ENCODE results near the gene SCNN1G. TPM values are rescaled to one million over a fixed set of nuclear protein-coding genes. Genes with fewer than 3 reads are reported as not detected.
A peak's percentile ranks its signal among the peaks of the same experiment; 100 is the strongest.

The SCNN1G gene
- total and polyA plus RNA-seq, 9 of the 15 experiments (the other 6 are each of a cell fraction or from before 2014, with no cell fraction given) = not detected

DNA sequence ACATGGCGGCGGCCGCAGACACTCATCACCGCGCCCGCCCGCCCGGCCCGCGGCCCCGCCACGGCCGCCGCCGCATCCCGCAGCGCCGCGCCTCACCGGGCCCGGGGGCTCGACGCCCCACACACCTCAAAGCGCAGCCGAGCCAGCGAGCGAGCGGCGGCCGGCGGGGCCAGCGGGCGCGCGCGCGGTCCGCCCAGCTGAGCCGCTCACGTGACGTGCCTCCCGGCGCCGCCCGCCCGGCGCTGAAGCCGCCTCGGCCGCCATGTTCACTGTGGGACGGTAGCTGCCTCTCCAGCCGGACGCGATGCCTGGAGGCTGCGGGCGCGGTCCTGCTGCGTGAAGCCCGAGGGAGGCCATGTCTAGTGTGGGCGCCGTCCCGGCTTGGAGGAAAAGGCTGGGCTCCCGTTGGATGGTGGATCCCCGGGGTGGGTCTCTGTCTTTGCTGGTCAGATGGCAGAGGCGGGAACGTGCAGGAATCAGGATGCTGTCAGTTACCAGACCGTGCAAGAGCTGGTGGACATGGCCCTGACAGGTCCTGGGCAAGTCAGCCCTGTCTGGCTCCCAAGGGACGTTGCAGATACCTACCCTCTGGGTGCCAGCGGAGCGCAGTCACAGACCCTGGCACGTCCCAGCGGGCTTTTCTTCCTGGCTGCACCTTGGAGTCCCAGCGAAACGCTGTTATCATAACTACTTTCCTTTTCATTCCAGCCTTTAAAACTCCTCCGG is 33.1 kb upstream of the SCNN1G start, which contains the start of gene USP31 (continued):
- peak; percentile 71; the same call in 1 of the 2 replicates for TF ChIP-seq NR2C2 (CRISPR knock-in tag; IDR thresholded peaks at IDR 0.05)
- TF ChIP-seq NR2C2 (tag; IDR thresholded peaks at IDR 0.05) = peak; percentile 83
- no peak for TF ChIP-seq COPS2 (conservative IDR thresholded peaks at IDR 0.05)
- no peak for TF ChIP-seq SIN3B (IDR thresholded peaks at IDR 0.05; ENCODE audit: low read depth)
- TF ChIP-seq LEF1 (IDR thresholded peaks at IDR 0.05) = no peak
- TF ChIP-seq, protein P1, sequence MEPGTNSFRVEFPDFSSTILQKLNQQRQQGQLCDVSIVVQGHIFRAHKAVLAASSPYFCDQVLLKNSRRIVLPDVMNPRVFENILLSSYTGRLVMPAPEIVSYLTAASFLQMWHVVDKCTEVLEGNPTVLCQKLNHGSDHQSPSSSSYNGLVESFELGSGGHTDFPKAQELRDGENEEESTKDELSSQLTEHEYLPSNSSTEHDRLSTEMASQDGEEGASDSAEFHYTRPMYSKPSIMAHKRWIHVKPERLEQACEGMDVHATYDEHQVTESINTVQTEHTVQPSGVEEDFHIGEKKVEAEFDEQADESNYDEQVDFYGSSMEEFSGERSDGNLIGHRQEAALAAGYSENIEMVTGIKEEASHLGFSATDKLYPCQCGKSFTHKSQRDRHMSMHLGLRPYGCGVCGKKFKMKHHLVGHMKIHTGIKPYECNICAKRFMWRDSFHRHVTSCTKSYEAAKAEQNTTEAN (CRISPR knock-in tag; IDR thresholded peaks at IDR 0.05) = no peak
- TF ChIP-seq CBX5 (IDR thresholded peaks at IDR 0.05; ENCODE audit: borderline replicate concordance, low read depth) = no peak
- TF ChIP-seq, protein P2, sequence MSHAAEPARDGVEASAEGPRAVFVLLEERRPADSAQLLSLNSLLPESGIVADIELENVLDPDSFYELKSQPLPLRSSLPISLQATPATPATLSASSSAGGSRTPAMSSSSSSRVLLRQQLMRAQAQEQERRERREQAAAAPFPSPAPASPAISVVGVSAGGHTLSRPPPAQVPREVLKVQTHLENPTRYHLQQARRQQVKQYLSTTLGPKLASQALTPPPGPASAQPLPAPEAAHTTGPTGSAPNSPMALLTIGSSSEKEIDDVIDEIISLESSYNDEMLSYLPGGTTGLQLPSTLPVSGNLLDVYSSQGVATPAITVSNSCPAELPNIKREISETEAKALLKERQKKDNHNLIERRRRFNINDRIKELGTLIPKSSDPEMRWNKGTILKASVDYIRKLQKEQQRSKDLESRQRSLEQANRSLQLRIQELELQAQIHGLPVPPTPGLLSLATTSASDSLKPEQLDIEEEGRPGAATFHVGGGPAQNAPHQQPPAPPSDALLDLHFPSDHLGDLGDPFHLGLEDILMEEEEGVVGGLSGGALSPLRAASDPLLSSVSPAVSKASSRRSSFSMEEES (CRISPR knock-in tag; IDR thresholded peaks at IDR 0.05) = peak; percentile 93
- no peak for TF ChIP-seq ZNF785 (CRISPR knock-in tag; IDR thresholded peaks at IDR 0.05)
- TF ChIP-seq, protein P3, sequence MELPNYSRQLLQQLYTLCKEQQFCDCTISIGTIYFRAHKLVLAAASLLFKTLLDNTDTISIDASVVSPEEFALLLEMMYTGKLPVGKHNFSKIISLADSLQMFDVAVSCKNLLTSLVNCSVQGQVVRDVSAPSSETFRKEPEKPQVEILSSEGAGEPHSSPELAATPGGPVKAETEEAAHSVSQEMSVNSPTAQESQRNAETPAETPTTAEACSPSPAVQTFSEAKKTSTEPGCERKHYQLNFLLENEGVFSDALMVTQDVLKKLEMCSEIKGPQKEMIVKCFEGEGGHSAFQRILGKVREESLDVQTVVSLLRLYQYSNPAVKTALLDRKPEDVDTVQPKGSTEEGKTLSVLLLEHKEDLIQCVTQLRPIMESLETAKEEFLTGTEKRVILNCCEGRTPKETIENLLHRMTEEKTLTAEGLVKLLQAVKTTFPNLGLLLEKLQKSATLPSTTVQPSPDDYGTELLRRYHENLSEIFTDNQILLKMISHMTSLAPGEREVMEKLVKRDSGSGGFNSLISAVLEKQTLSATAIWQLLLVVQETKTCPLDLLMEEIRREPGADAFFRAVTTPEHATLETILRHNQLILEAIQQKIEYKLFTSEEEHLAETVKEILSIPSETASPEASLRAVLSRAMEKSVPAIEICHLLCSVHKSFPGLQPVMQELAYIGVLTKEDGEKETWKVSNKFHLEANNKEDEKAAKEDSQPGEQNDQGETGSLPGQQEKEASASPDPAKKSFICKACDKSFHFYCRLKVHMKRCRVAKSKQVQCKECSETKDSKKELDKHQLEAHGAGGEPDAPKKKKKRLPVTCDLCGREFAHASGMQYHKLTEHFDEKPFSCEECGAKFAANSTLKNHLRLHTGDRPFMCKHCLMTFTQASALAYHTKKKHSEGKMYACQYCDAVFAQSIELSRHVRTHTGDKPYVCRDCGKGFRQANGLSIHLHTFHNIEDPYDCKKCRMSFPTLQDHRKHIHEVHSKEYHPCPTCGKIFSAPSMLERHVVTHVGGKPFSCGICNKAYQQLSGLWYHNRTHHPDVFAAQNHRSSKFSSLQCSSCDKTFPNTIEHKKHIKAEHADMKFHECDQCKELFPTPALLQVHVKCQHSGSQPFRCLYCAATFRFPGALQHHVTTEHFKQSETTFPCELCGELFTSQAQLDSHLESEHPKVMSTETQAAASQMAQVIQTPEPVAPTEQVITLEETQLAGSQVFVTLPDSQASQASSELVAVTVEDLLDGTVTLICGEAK (IDR thresholded peaks at IDR 0.05) = peak; percentile 36; the same call in 1 of the 2 replicates
- TF ChIP-seq, protein P3 (CRISPR knock-in tag; IDR thresholded peaks at IDR 0.05) = no peak
- no peak for TF ChIP-seq WHSC1 (IDR thresholded peaks at IDR 0.05; ENCODE audit: low read length)
- TF ChIP-seq, protein P4, sequence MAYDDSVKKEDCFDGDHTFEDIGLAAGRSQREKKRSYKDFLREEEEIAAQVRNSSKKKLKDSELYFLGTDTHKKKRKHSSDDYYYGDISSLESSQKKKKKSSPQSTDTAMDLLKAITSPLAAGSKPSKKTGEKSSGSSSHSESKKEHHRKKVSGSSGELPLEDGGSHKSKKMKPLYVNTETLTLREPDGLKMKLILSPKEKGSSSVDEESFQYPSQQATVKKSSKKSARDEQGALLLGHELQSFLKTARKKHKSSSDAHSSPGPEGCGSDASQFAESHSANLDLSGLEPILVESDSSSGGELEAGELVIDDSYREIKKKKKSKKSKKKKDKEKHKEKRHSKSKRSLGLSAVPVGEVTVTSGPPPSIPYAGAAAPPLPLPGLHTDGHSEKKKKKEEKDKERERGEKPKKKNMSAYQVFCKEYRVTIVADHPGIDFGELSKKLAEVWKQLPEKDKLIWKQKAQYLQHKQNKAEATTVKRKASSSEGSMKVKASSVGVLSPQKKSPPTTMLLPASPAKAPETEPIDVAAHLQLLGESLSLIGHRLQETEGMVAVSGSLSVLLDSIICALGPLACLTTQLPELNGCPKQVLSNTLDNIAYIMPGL (CRISPR knock-in tag; IDR thresholded peaks at IDR 0.05) = 0 out of 2 replicates have a peak, but pooled peaks have one; percentile 27
